OCI-LY7 (cell line): ENCODE measurements around the gene PKLR. TPM values are rescaled to one million over a fixed set of nuclear protein-coding genes. Genes with fewer than 3 reads are reported as not detected.

ENCODE experiments used
- BruUV-seq: library from RNA; stranded (reverse); fragments of 400-500 nt; replicated peaks from 2 replicates; lab custom pipeline; 2021; lab: Mats Ljungman, UMichigan
- CTCF ChIA-PET: fragments of 300-600 bp; sonication (Branson Sonifier 250); formaldehyde crosslinking; loops from one replicate; lab custom pipeline; 2022; ENCODE audit warnings: antibody characterized with exemption; ENCODE audit not compliant: unreplicated experiment; lab: Charles Lee
- POLR2A ChIA-PET: fragments of 300-600 bp; sonication (Branson Sonifier 250); formaldehyde crosslinking; loops from one replicate; lab custom pipeline; 2022; ENCODE audit warnings: antibody characterized with exemption; lab: Charles Lee
- DNase-seq: peaks from one replicate; pipeline ENCODE4 v3.0.0-alpha.2; 2015; ENCODE audit warnings: low spot score
- H2AFZ ChIP-seq: fragments of 200-600 bp; sonication (generic), shearing (Covaris generic); 2 replicates; pipeline ENCODE4 v1.6.1; 2014; ENCODE audit warnings: mild to moderate bottlenecking, antibody characterized with exemption, low read length, moderate library complexity
- H3K27ac ChIP-seq: fragments of 200-600 bp; sonication (generic); 2 replicates; pipeline ENCODE4 v1.5.1; 2014; ENCODE audit warnings: mixed run types, low read depth, mild to moderate bottlenecking, moderate library complexity, low read length, inconsistent platforms; ENCODE audit not compliant: poor library complexity, severe bottlenecking
- H3K36me3 ChIP-seq: fragments of 200-600 bp; sonication (generic); 2 replicates; pipeline ENCODE4 v1.6.1; 2014; ENCODE audit warnings: mild to moderate bottlenecking, antibody characterized with exemption, low read length, moderate library complexity, mixed read lengths; ENCODE audit not compliant: insufficient read depth
- H3K4me1 ChIP-seq: fragments of 200-600 bp; sonication (generic); 2 replicates; pipeline ENCODE4 v1.5.1; 2014; ENCODE audit warnings: mild to moderate bottlenecking, low read length; ENCODE audit not compliant: insufficient read depth, poor library complexity, severe bottlenecking
- H3K4me2 ChIP-seq: fragments of 200-600 bp; sonication (generic); 2 replicates; pipeline ENCODE4 v1.6.1; 2014; ENCODE audit warnings: mild to moderate bottlenecking, low read length
- H3K4me3 ChIP-seq: fragments of 200-600 bp; sonication (generic); 2 replicates; pipeline ENCODE4 v1.5.1; 2014; ENCODE audit warnings: mild to moderate bottlenecking, low read depth, low read length; ENCODE audit not compliant: poor library complexity, severe bottlenecking
- H3K79me2 ChIP-seq: fragments of 200-600 bp; sonication (generic); 2 replicates; pipeline ENCODE4 v1.6.1; 2016; ENCODE audit warnings: low read depth, mild to moderate bottlenecking, low read length, moderate library complexity, mixed read lengths; ENCODE audit not compliant: insufficient read depth
- H3K9me2 ChIP-seq: fragments of 200-600 bp; sonication (generic); 2 replicates; pipeline ENCODE4 v1.6.1; 2016; ENCODE audit warnings: mild to moderate bottlenecking, low read length, mixed read lengths; ENCODE audit not compliant: insufficient read depth
- H3K9me3 ChIP-seq: fragments of 200-600 bp; sonication (generic); 2 replicates; pipeline ENCODE4 v1.6.1; 2014; ENCODE audit warnings: mild to moderate bottlenecking, mixed run types, low read length, mixed read lengths
- H4K20me1 ChIP-seq: fragments of 200-600 bp; sonication (generic); 2 replicates; pipeline ENCODE4 v1.6.1; 2014; ENCODE audit warnings: mild to moderate bottlenecking, antibody characterized with exemption, low read length, moderate library complexity, mixed read lengths; ENCODE audit not compliant: insufficient read depth
- CTCF ChIP-seq: fragments of 200-600 bp; sonication (generic); conservative IDR thresholded peaks from 2 replicates; pipeline ENCODE4 v1.5.1; 2014; ENCODE audit warnings: mild to moderate bottlenecking, antibody characterized with exemption, low read length, moderate library complexity, mixed read lengths
- EZH2phosphoT487 ChIP-seq: fragments of 200-600 bp; sonication (generic); IDR thresholded peaks from 2 replicates; pipeline ENCODE4 v1.6.1; 2018; ENCODE audit warnings: low read depth, borderline replicate concordance, mild to moderate bottlenecking, mixed run types, antibody characterized with exemption, low read length, moderate library complexity, mixed read lengths
- intact Hi-C: fragments of 100-400 bp; cut with micrococcal nuclease; formaldehyde crosslinking; loops from one replicate; pipeline ENCODE4 v1.10.0; 2022; ENCODE audit not compliant: unreplicated experiment
- total RNA-seq, 2 experiments: library from RNA; depleted of rRNA in 1 of 2; stranded (reverse); fragments of >200 nt in 1 of 2; shearing (Covaris generic) in 1 of 2; gene quantifications; 2 replicates each; pipeline ENCODE4 v1.2.3, GENCODE V29; 2014 to 2022

PKLR gene
- total RNA-seq, 2 experiments from 2014 or later: 0.19 to 0.51 TPM

- TF ChIP-seq EZH2phosphoT487: no peak
- TF ChIP-seq CTCF: peak; percentile 87
- H3K9me2 ChIP-seq: no peaks in the 10 kb centered on the region
- H3K27ac ChIP-seq: peak overlapping the region; percentile 53
- no peaks in the 10 kb centered on the region; the same call in 1 of the 2 replicates for H4K20me1 ChIP-seq
- peaks cover 33% of the 10 kb centered on the region for H3K36me3 ChIP-seq
- H3K4me2 ChIP-seq: peak overlapping the region; percentile 96
- H3K4me3 ChIP-seq: peak overlapping the region; percentile 78
- no peaks in the 10 kb centered on the region for H3K9me3 ChIP-seq
- BruUV-seq: no TSS peak
- intact Hi-C loops: loop anchor here (1.0 to 5.0 kb wide), 5 partner anchors 15 to 181 kb away; partner anchors contain the start of genes FDPS and HCN3
- peak overlapping the region; percentile 78 for H2AFZ ChIP-seq
- peaks cover 27% of the 10 kb centered on the region for H3K4me1 ChIP-seq
- ChIA-PET CTCF (interaction anchor here (0.8 kb wide), 2 partner anchors 150 to 181 kb away, joined by 3 to 6 read pairs; partner anchors contain the start of gene KRTCAP2), POLR2A (interaction anchor here (0.6 to 1.3 kb wide), 3 partner anchors 46 to 324 kb away, joined by 3 to 4 read pairs (median 4); partner anchors contain the start of gene HCN3)
- no peaks in the 10 kb centered on the region for H3K79me2 ChIP-seq
- peak; percentile 84 for DNase-seq
Measured at GRCh38 chr1:155322953-155323728, 21.9 kb upstream of the PKLR start.

GRCh38 chr1:155322571-155322952 is 21.3 kb upstream of the PKLR start:
- no peak for TF ChIP-seq CTCF
- no peak for TF ChIP-seq EZH2phosphoT487
- no TSS peak for BruUV-seq
- no peaks in the 10 kb centered on the region for H3K9me3 ChIP-seq
- no peaks in the 10 kb centered on the region for H3K79me2 ChIP-seq
- H4K20me1 ChIP-seq: no peaks in the 10 kb centered on the region; the same call in 1 of the 2 replicates
- DNase-seq: peak; percentile 33
- ChIA-PET CTCF (no interaction called here), POLR2A (interaction anchor here (1.0 kb wide), 1 partner anchor 46 kb away, joined by 4 read pairs; the partner anchor contains the start of gene HCN3)
- no peak overlapping the region for H3K27ac ChIP-seq
- no peaks in the 10 kb centered on the region for H3K9me2 ChIP-seq
- H2AFZ ChIP-seq: no peak overlapping the region
- peak overlapping the region; percentile 96 for H3K4me2 ChIP-seq
- peaks cover 27% of the 10 kb centered on the region for H3K4me1 ChIP-seq
- intact Hi-C loops: loop anchor here (5.0 kb wide), 1 partner anchor 145 kb away; no protein-coding TSS in a partner anchor
- peaks cover 39% of the 10 kb centered on the region for H3K36me3 ChIP-seq
- peak overlapping the region; percentile 78 for H3K4me3 ChIP-seq
